ENCODE data around the gene COL9A3.

DNA sequence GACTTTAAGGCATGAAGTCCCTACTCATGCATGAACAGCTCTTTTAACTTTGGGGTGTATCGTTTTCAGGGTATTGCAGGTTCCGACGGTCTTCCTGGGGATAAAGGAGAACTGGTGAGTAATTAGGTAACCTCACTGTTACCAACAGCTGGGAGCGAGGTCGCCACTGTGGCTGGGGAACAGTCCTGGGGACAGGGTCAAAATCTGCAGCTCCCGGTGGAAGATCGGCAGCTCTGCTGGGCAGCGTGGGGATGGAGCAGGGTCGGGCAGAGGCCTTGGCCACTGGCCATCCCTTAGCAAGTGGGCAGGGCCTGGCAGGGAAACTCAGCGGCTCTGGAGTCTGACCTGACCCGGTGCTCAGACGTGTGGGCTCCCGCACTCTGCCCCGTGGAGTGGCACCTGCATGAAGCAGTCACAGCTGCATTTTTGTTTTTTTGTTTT, 16.1 kb downstream of the COL9A3 start:
- TF ChIP-seq, protein P1, sequence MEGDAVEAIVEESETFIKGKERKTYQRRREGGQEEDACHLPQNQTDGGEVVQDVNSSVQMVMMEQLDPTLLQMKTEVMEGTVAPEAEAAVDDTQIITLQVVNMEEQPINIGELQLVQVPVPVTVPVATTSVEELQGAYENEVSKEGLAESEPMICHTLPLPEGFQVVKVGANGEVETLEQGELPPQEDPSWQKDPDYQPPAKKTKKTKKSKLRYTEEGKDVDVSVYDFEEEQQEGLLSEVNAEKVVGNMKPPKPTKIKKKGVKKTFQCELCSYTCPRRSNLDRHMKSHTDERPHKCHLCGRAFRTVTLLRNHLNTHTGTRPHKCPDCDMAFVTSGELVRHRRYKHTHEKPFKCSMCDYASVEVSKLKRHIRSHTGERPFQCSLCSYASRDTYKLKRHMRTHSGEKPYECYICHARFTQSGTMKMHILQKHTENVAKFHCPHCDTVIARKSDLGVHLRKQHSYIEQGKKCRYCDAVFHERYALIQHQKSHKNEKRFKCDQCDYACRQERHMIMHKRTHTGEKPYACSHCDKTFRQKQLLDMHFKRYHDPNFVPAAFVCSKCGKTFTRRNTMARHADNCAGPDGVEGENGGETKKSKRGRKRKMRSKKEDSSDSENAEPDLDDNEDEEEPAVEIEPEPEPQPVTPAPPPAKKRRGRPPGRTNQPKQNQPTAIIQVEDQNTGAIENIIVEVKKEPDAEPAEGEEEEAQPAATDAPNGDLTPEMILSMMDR (IDR thresholded peaks at IDR 0.05; ENCODE audit: poor library complexity) = no peak
- TF ChIP-seq EZH2 (IDR thresholded peaks at IDR 0.05; ENCODE audit: borderline replicate concordance) = no peak

Measured in hepatocyte (in vitro differentiated cells).